ENCODE data around the gene STK24.

DNA sequence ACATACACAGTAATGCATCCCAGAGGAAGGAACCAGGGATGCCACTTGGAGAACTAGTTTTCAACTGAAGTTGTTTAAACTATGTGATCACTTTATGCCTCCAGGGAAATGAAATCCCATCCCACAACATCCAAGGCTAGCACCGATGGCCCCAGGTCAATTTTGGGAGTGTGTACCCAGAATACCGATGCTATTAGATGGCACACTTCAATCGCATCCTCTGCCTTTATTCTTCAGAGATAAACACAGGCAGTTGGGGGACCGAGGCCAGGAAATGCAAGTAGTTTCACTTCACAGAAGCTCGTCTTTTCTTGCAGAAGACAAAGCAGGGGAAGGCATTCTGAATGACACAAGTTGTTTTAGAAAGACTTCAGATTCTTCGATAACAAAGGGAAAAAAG, 13.8 kb downstream of the STK24 start:
- TF ChIP-seq, protein P1, sequence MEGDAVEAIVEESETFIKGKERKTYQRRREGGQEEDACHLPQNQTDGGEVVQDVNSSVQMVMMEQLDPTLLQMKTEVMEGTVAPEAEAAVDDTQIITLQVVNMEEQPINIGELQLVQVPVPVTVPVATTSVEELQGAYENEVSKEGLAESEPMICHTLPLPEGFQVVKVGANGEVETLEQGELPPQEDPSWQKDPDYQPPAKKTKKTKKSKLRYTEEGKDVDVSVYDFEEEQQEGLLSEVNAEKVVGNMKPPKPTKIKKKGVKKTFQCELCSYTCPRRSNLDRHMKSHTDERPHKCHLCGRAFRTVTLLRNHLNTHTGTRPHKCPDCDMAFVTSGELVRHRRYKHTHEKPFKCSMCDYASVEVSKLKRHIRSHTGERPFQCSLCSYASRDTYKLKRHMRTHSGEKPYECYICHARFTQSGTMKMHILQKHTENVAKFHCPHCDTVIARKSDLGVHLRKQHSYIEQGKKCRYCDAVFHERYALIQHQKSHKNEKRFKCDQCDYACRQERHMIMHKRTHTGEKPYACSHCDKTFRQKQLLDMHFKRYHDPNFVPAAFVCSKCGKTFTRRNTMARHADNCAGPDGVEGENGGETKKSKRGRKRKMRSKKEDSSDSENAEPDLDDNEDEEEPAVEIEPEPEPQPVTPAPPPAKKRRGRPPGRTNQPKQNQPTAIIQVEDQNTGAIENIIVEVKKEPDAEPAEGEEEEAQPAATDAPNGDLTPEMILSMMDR (IDR thresholded peaks at IDR 0.05) = no peak
- TF ChIP-seq ZFX (IDR thresholded peaks at IDR 0.05; ENCODE audit: borderline replicate concordance) = no peak
